HL-60 (cell line): ENCODE data around the gene PPP6C.

Source experiments
- CTCF ChIP-seq: IDR thresholded peaks from one replicate; pipeline ENCODE4 v1.5.1; 2011; ENCODE audit warnings: low read length, control low read depth, inconsistent platforms; ENCODE audit not compliant: insufficient read depth
- POLR2AphosphoS5 ChIP-seq: IDR thresholded peaks from 2 replicates; pipeline ENCODE4 v1.6.1; 2012; ENCODE audit warnings: low read depth
- REST ChIP-seq: IDR thresholded peaks from 2 replicates; pipeline ENCODE4 v1.6.1; 2012; ENCODE audit warnings: low read depth; ENCODE audit not compliant: insufficient replicate concordance
- SPI1 ChIP-seq: IDR thresholded peaks from 2 replicates; pipeline ENCODE4 v1.6.1; 2012; ENCODE audit warnings: low read depth, mild to moderate bottlenecking, borderline replicate concordance

GRCh38 chr9:125103021-125103420 lies 86.6 kb downstream of the PPP6C start:
- TF ChIP-seq CTCF = no peak
- TF ChIP-seq SPI1 = no peak
- TF ChIP-seq REST = no peak
- TF ChIP-seq POLR2AphosphoS5 = no peak
